HG02973 (cell line): ENCODE measurements around the gene PKP1.

ENCODE experiments used
- ATAC-seq: cut with Tn5 transposase; IDR thresholded peaks from one replicate; pipeline ENCODE4 v1.9.1; 2021; ENCODE audit warnings: moderate library complexity; ENCODE audit not compliant: unreplicated experiment

PKP1 gene

DNA sequence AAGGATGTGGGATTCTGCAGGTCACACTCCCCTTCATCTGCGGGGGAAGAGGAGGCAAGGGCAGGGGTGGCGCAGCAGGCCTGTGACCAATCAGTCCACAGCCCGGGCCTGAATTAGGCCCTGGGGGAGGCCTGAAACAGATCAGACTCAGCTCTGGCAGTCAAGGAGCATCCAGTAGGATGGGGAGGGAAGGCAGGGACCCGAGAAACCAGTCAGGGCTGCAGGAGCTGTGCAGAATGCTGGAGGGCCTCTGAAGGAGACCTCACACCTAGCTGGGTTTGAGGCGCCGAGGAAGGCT lies 81.5 kb downstream of the PKP1 start:
- ATAC-seq: no peak

DNA sequence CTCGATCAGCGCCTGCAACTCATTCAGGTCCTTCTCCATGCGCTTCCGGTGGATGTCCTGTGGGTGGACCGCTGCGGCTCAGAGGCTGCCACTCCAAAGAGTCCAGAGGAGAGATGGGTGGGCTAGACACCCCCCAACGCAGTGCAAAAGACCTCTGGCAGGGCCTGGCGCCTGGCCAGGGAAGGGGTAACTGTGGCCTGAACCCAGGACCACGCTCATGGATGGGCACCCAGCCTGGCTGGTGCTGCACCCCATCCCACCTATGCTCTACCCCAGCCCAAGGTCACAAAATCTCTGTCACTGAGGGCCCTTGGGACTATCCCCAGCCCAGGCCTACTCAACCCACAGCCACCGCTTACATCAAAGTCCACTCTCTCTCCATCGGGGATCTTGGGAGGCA lies 81.9 kb downstream of the PKP1 start:
- ATAC-seq: no peak

DNA sequence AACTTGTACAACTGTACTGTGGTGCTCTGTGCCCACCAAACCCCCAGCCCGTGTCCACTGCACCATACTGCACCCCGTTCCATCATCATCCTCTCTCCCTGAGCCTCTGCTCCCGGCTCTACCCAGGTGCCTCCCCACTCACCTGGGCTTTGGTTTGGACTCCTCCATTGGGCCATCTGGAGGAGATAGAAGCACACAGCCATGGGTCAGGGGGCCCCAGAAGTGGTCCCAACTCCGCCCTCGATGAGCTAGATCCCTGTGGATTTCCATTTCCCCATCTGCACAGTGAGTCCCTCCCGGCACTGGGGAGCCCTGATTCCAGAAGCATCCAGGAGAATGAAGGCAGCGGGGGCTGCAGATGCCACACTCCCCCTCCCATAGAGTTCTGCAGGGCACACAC lies 83.4 kb downstream of the PKP1 start:
- no peak for ATAC-seq

GRCh38 chr1:201369209-201369608 lies 85.9 kb downstream of the PKP1 start:
- no peak for ATAC-seq

DNA sequence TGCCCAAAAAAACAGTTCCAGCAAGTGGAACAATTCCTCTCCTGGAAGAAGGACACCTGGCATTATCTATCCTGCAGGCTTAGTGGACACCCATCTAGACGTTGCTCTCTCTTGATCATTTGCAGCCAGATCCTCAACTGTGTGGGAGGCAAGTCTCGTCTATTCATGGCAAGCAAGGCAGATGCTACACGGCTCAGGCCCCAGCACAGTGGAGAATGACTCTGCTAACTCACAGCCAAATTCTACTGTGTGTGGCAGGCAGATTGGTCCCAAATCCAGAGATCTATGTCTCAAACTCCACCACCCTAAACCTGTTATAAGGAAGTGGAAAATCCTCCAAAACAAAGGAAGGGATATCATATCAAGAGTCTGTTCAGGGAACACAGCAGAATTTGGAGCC lies 87.2 kb downstream of the PKP1 start:
- ATAC-seq: no peak

DNA sequence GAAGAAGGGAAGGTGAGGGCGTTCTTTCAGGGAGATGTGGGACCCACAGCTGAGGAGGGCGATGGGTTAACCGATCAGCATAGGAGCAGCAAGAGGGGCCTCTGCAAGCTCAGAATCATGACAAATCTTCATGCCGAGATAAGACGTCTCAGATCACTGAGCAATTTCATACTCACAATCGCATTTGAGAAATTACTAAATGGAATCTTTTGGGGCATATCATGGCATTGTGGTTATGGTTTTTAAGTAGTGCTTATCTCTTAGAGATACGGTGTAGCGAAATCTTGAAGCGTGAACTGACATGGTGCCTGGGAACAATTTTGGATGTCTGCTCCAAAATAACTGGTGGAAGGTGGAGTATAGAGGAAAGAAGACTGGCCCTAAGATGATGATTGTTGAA lies 88.0 kb downstream of the PKP1 start:
- ATAC-seq: no peak

DNA sequence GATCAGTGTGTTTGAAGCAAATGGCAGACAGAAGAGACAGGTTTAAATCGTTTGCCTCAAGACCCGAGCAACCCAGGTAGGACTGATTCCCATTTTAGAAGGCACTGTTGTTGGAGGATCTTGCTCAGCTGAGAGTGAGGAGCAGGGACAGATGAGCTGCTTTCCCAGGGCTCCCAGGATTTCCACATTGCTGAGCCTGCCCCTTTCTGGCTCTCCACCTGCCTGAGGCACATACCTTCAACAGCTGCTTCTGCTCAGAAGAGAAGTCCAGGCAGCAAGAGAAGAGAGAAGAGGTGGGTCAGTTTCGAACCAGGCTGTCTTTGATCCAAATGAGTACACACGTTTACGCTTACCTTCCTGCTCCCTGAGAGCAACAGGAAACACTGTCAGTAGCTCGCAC lies 88.5 kb downstream of the PKP1 start:
- no peak for ATAC-seq

GRCh38 chr1:201374364-201374763 lies 91.1 kb downstream of the PKP1 start:
- ATAC-seq: no peak

DNA sequence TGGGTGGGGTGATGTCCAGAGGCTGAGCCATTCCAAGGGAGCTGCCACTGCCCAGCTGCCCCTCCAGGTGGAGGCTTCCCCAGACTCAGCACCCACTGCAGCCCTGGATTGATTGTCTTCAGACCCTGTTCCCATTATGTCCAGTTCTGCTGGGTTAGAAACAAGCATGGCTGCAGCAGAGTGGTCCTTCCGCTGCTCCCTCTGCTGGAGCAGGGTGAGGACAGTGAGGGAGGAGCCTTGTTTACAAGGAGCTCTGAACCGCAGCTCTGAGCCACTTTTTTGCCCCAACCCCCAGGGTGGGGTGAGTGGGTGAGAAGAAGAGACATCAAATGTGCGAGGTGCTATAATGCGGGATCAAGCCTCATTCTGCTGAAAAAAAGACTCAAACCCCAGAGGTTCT lies 91.9 kb downstream of the PKP1 start:
- ATAC-seq: no peak

GRCh38 chr1:201376107-201376463 lies 92.8 kb downstream of the PKP1 start:
- no peak for ATAC-seq

DNA sequence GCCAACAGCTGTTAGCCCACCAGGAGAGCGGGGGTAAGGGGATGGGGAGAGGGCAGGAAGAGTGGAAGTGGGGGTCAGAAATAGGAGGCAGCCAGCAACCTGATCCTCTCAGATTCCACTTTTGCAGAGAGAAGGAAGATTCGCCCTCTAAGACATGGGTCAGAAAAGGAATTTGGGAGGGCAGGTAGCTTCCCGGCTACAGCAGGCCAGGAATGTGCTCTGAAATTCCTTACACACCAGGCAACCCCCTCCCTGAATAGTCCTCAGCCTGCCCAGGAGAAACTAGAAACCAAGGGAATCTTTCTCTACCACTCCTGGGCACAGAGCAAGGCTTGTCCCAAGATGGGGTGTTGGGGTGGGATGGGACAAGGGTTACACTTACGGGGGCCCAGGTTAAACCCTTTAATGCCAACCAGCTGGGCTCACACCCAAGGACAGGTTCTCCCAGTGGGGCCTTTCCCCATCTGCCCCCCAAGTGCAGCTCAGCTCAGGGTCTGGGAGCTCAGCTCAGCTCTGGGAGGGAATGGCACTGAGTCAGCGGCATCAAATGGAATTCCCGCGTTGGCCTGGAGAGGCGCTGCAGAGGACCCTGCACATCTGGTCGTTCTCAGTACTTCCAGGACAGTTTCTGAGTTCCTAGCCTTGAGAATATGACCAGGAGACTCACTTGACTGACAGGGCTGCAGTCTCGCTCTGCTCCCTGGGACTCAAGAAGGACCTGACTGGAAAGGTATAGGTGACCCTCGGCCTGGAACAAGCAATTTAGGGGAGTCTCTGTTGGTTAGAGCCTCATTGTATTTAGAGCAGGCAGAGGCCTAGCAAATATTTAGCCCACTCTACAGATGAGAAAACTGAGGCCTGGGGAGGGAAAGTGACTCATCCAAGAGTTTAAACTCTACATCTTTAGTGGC lies 93.4 kb downstream of the PKP1 start:
- ATAC-seq: no peak

- ATAC-seq: no peak
Measured at GRCh38 chr1:201377611-201378092, 94.3 kb downstream of the PKP1 start, which contains the start of gene TNNT2. Gene TNNT2, minus strand, starts transcription at chr1:201377680. Its CDS starts 4,426 bp downstream, at chr1:201373254.

- ATAC-seq: no peak
Measured at GRCh38 chr1:201378804-201379203, 95.5 kb downstream of the PKP1 start.

DNA sequence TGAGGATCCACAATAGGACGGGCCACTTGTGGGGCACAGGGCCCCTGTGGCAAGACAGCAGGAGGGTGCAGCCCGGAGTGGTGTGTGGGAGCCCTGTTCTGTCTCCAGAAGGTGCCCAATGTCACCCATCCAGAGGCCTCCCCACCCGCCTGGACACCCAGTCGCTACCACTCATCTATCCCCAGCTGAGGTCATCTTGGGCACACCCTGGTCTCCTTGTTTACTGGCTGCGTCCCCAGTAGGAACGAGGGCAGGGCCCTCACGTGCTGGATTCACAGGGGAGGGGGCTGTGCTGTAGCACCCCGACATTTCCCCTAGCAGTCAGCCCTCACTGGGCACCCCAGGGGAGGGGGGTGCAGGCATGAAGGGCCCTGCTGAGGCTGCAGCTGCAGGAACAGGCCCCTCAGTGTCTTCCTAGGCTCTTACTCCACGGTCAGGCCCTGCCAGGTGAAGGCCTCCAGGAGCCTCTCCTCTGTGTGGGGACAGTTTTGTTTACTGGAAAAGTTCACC lies 96.5 kb downstream of the PKP1 start:
- ATAC-seq: no peak

GRCh38 chr1:201381130-201381529 lies 97.8 kb downstream of the PKP1 start:
- no peak for ATAC-seq
